ENCODE measurements around the gene TNFAIP3.

- TF ChIP-seq, protein P1, sequence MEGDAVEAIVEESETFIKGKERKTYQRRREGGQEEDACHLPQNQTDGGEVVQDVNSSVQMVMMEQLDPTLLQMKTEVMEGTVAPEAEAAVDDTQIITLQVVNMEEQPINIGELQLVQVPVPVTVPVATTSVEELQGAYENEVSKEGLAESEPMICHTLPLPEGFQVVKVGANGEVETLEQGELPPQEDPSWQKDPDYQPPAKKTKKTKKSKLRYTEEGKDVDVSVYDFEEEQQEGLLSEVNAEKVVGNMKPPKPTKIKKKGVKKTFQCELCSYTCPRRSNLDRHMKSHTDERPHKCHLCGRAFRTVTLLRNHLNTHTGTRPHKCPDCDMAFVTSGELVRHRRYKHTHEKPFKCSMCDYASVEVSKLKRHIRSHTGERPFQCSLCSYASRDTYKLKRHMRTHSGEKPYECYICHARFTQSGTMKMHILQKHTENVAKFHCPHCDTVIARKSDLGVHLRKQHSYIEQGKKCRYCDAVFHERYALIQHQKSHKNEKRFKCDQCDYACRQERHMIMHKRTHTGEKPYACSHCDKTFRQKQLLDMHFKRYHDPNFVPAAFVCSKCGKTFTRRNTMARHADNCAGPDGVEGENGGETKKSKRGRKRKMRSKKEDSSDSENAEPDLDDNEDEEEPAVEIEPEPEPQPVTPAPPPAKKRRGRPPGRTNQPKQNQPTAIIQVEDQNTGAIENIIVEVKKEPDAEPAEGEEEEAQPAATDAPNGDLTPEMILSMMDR (IDR thresholded peaks at IDR 0.05; ENCODE audit: borderline replicate concordance, extremely low read depth, low read length, poor library complexity, severe bottlenecking) = peak; percentile 12
- TF ChIP-seq EZH2 (IDR thresholded peaks at IDR 0.05; ENCODE audit: borderline replicate concordance, low read depth, low read length, severe bottlenecking) = no peak
Measured at GRCh38 chr6:137878486-137879285, 11.6 kb downstream of the TNFAIP3 start.
